ENCODE measurements around the gene SIDT2.

Gene SIDT2

GRCh38 chr11:117188620-117189081, 10.1 kb downstream of the SIDT2 start:
- Histone ChIP-seq H3K36me3 (replicated peaks) (no peaks in the 10 kb centered on the region; the same call in 1 of the 2 replicates), H3K9me3 (no peaks in the 10 kb centered on the region), H3K27me3 (ENCODE audit: low read depth) (no peaks in the 10 kb centered on the region), H3K4me1 (no peaks in the 10 kb centered on the region), H3K4me3 (no peak overlapping the region)
- DNase-seq (ENCODE audit: low spot score in 2 of 2) = no peak
- in situ Hi-C loops (cut with MboI; ENCODE audit: low sequenced_read_pairs) = no loop called here

GRCh38 chr11:117189191-117189940, 10.8 kb downstream of the SIDT2 start:
- Histone ChIP-seq H3K9me3 (no peaks in the 10 kb centered on the region), H3K4me1 (no peaks in the 10 kb centered on the region), H3K27me3 (ENCODE audit: low read depth) (no peaks in the 10 kb centered on the region), H3K36me3 (replicated peaks) (no peaks in the 10 kb centered on the region; the same call in 1 of the 2 replicates), H3K4me3 (no peak overlapping the region)
- in situ Hi-C loops (cut with MboI; ENCODE audit: low sequenced_read_pairs) = no loop called here
- no peak for DNase-seq (ENCODE audit: low spot score in 2 of 2)

GRCh38 chr11:117189941-117190544, 11.5 kb downstream of the SIDT2 start:
- Histone ChIP-seq H3K4me3 (no peak overlapping the region), H3K36me3 (replicated peaks) (no peaks in the 10 kb centered on the region; the same call in 1 of the 2 replicates), H3K27me3 (ENCODE audit: low read depth) (no peaks in the 10 kb centered on the region), H3K4me1 (no peaks in the 10 kb centered on the region), H3K9me3 (no peaks in the 10 kb centered on the region)
- in situ Hi-C loops (cut with MboI; ENCODE audit: low sequenced_read_pairs) = no loop called here
- DNase-seq (ENCODE audit: low spot score in 2 of 2) = no peak

- Histone ChIP-seq H3K9me3 (no peaks in the 10 kb centered on the region), H3K27me3 (ENCODE audit: low read depth) (no peaks in the 10 kb centered on the region), H3K36me3 (replicated peaks) (no peaks in the 10 kb centered on the region; the same call in 1 of the 2 replicates), H3K4me3 (no peak overlapping the region), H3K4me1 (no peaks in the 10 kb centered on the region)
- in situ Hi-C loops (cut with MboI; ENCODE audit: low sequenced_read_pairs) = no loop called here
- no peak for DNase-seq (ENCODE audit: low spot score in 2 of 2)
These were observed 13.3 kb downstream of the SIDT2 start for GRCh38 chr11:117191680-117192400.

- Histone ChIP-seq H3K36me3 (replicated peaks) (no peaks in the 10 kb centered on the region; the same call in 1 of the 2 replicates), H3K27me3 (ENCODE audit: low read depth) (no peaks in the 10 kb centered on the region), H3K4me3 (no peak overlapping the region), H3K9me3 (no peaks in the 10 kb centered on the region), H3K4me1 (no peaks in the 10 kb centered on the region)
- no peak for DNase-seq (ENCODE audit: low spot score in 2 of 2)
- in situ Hi-C loops (cut with MboI; ENCODE audit: low sequenced_read_pairs) = no loop called here
These were observed 13.9 kb downstream of the SIDT2 start for GRCh38 chr11:117192401-117192875.

- no peaks in the 10 kb centered on the region for H3K9me3 ChIP-seq
- DNase-seq (ENCODE audit: low spot score in 2 of 2) = no peak
- no peaks in the 10 kb centered on the region for H3K27me3 ChIP-seq (ENCODE audit: low read depth)
- no peak overlapping the region for H3K4me3 ChIP-seq
- in situ Hi-C loops (cut with MboI; ENCODE audit: low sequenced_read_pairs) = no loop called here
- H3K36me3 ChIP-seq (replicated peaks) = no peaks in the 10 kb centered on the region; the same call in 1 of the 2 replicates
- H3K4me1 ChIP-seq = no peaks in the 10 kb centered on the region
These were observed 14.8 kb downstream of the SIDT2 start for GRCh38 chr11:117193130-117194020.

GRCh38 chr11:117194267-117194666, 15.7 kb downstream of the SIDT2 start:
- Histone ChIP-seq H3K27me3 (ENCODE audit: low read depth) (no peaks in the 10 kb centered on the region), H3K4me3 (no peak overlapping the region), H3K9me3 (no peaks in the 10 kb centered on the region), H3K4me1 (no peaks in the 10 kb centered on the region), H3K36me3 (replicated peaks) (no peaks in the 10 kb centered on the region; the same call in 1 of the 2 replicates)
- DNase-seq (ENCODE audit: low spot score in 2 of 2) = no peak
- in situ Hi-C loops (cut with MboI; ENCODE audit: low sequenced_read_pairs) = no loop called here

- H3K4me3 ChIP-seq = no peak overlapping the region
- no peaks in the 10 kb centered on the region; the same call in 1 of the 2 replicates for H3K36me3 ChIP-seq (replicated peaks)
- no peaks in the 10 kb centered on the region for H3K4me1 ChIP-seq
- no peaks in the 10 kb centered on the region for H3K9me3 ChIP-seq
- DNase-seq (ENCODE audit: low spot score in 2 of 2) = no peak
- H3K27me3 ChIP-seq (ENCODE audit: low read depth) = no peaks in the 10 kb centered on the region
- in situ Hi-C loops (cut with MboI; ENCODE audit: low sequenced_read_pairs) = no loop called here
These were observed 16.7 kb downstream of the SIDT2 start for GRCh38 chr11:117195258-117195657.

GRCh38 chr11:117195761-117196160, 17.2 kb downstream of the SIDT2 start:
- Histone ChIP-seq H3K27me3 (ENCODE audit: low read depth) (no peaks in the 10 kb centered on the region), H3K4me3 (no peak overlapping the region), H3K9me3 (no peaks in the 10 kb centered on the region), H3K36me3 (replicated peaks) (no peaks in the 10 kb centered on the region; the same call in 1 of the 2 replicates), H3K4me1 (no peaks in the 10 kb centered on the region)
- in situ Hi-C loops (cut with MboI; ENCODE audit: low sequenced_read_pairs) = no loop called here
- DNase-seq (ENCODE audit: low spot score in 2 of 2) = no peak

- Histone ChIP-seq H3K4me1 (no peaks in the 10 kb centered on the region), H3K27me3 (ENCODE audit: low read depth) (no peaks in the 10 kb centered on the region), H3K4me3 (no peak overlapping the region), H3K36me3 (replicated peaks) (no peaks in the 10 kb centered on the region; the same call in 1 of the 2 replicates), H3K9me3 (no peaks in the 10 kb centered on the region)
- in situ Hi-C loops (cut with MboI; ENCODE audit: low sequenced_read_pairs) = no loop called here
- no peak for DNase-seq (ENCODE audit: low spot score in 2 of 2)
These were observed 18.5 kb downstream of the SIDT2 start for GRCh38 chr11:117197006-117197405.

- Histone ChIP-seq H3K27me3 (ENCODE audit: low read depth) (no peaks in the 10 kb centered on the region), H3K9me3 (no peaks in the 10 kb centered on the region), H3K4me3 (no peak overlapping the region), H3K36me3 (replicated peaks) (no peaks in the 10 kb centered on the region; the same call in 1 of the 2 replicates), H3K4me1 (no peaks in the 10 kb centered on the region)
- DNase-seq (ENCODE audit: low spot score in 2 of 2) = peak in 1 of 2 experiments; percentile 46
- in situ Hi-C loops (cut with MboI; ENCODE audit: low sequenced_read_pairs) = no loop called here
These were observed 19.2 kb downstream of the SIDT2 start for GRCh38 chr11:117197516-117198456.

GRCh38 chr11:117198613-117199012, 20.1 kb downstream of the SIDT2 start:
- Histone ChIP-seq H3K36me3 (replicated peaks) (no peaks in the 10 kb centered on the region), H3K9me3 (no peaks in the 10 kb centered on the region), H3K4me1 (no peaks in the 10 kb centered on the region), H3K27me3 (ENCODE audit: low read depth) (no peaks in the 10 kb centered on the region), H3K4me3 (no peak overlapping the region)
- in situ Hi-C loops (cut with MboI; ENCODE audit: low sequenced_read_pairs) = no loop called here
- DNase-seq (ENCODE audit: low spot score in 2 of 2) = no peak
